Measurements from ENCODE around the gene SPATA20.

The SPATA20 gene

DNA sequence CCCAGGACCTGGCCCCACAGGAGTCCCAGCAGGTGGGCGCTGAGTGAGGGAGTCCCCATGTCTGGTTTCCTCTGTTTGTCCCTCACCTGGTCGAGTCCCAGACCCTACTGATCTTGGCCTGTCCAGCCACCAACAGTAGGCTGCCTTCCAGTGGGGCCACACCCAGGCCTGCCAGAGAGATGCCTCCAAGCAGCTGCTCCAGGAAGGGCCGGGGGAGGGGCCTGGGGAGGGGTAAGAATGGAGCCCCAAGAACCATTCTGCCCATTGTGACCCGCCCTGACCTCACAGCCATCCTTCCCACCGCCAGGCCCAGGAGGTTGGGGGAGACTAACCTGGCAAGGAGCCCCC lies 736 bp downstream of the SPATA20 start:
- Histone ChIP-seq H3K9ac (ENCODE audit: low read length) (peak overlapping the region; percentile 84), H3K27me3 (ENCODE audit: control insufficient read depth, insufficient read depth, low read length) (no peaks in the 10 kb centered on the region), H3K4me1 (ENCODE audit: control insufficient read depth, insufficient read depth, low read length) (peaks cover 5% of the 10 kb centered on the region), H3K36me3 (ENCODE audit: control insufficient read depth, insufficient read depth, low read length) (no peaks in the 10 kb centered on the region), H3K4me3 (ENCODE audit: low read length) (peak overlapping the region; percentile 83), H3K27ac (ENCODE audit: low read depth, low read length) (peak overlapping the region; percentile 74)

DNA sequence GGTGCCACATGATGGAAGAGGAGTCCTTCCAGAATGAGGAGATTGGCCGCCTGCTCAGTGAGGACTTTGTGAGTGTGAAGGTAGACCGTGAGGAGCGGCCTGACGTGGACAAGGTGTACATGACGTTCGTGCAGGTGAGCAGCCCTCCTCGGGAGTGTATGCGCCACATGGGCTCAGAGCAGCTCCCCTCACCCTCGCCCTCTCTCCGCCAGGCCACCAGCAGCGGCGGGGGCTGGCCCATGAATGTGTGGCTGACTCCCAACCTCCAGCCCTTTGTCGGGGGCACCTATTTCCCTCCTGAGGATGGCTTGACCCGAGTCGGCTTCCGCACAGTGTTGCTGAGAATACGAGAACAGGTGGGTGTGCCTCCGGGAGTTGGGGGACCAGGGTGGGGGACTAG lies 1.9 kb downstream of the SPATA20 start:
- no peak overlapping the region for H3K27ac ChIP-seq (ENCODE audit: low read depth, low read length)
- no peak overlapping the region for H3K4me3 ChIP-seq (ENCODE audit: low read length)
- H3K36me3 ChIP-seq (ENCODE audit: control insufficient read depth, insufficient read depth, low read length): no peaks in the 10 kb centered on the region
- H3K4me1 ChIP-seq (ENCODE audit: control insufficient read depth, insufficient read depth, low read length): peaks cover 5% of the 10 kb centered on the region
- H3K27me3 ChIP-seq (ENCODE audit: control insufficient read depth, insufficient read depth, low read length): no peaks in the 10 kb centered on the region
- no peak overlapping the region for H3K9ac ChIP-seq (ENCODE audit: low read length)

DNA sequence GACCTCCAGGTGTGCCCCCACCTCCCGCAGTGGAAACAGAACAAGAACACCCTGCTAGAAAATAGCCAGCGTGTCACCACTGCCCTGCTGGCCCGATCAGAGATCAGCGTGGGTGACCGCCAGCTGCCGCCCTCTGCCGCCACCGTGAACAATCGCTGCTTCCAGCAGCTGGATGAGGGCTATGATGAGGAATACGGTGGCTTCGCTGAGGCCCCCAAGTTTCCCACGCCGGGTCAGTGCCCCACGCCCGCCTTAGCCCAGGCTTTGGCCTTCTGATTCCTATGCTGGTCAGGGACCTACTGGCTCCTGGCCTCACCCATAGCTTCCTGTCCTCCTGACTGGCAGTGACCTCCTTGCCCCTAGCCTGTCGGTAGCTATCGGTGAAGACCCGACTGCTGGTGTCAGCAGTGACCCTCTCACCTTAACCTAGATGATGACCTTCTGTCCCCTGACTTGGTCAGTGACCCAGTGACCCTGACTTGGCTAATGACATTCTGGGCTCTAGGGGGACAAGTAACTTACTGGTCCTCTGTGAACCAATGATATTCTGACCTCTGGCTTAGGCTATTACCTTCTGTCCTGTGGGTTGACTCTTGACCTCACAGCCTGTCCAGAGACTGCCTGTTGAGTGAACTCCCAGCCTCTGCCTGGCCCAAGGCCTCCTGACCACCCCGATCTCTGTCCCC lies 2.4 kb downstream of the SPATA20 start:
- no peaks in the 10 kb centered on the region for H3K27me3 ChIP-seq (ENCODE audit: control insufficient read depth, insufficient read depth, low read length)
- H3K36me3 ChIP-seq (ENCODE audit: control insufficient read depth, insufficient read depth, low read length): no peaks in the 10 kb centered on the region
- no peak overlapping the region for H3K27ac ChIP-seq (ENCODE audit: low read depth, low read length)
- peaks cover 5% of the 10 kb centered on the region for H3K4me1 ChIP-seq (ENCODE audit: control insufficient read depth, insufficient read depth, low read length)
- H3K9ac ChIP-seq (ENCODE audit: low read length): no peak overlapping the region
- no peak overlapping the region for H3K4me3 ChIP-seq (ENCODE audit: low read length)

DNA sequence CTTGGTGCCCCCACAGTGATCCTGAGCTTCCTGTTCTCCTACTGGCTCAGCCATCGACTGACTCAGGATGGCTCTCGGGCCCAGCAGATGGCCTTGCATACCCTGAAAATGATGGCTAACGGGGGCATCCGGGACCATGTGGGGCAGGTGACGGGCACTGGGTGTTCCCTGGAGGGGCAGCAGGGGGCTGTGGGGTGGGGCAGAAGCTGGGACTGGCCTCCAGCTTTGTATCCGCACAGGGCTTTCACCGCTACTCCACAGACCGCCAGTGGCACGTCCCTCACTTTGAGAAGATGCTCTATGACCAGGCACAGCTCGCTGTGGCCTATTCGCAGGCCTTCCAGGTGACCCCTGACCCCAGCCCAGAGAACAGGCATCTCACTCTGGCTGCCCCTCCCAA lies 3.0 kb downstream of the SPATA20 start:
- no peak overlapping the region for H3K4me3 ChIP-seq (ENCODE audit: low read length)
- H3K36me3 ChIP-seq (ENCODE audit: control insufficient read depth, insufficient read depth, low read length): no peaks in the 10 kb centered on the region
- no peaks in the 10 kb centered on the region for H3K27me3 ChIP-seq (ENCODE audit: control insufficient read depth, insufficient read depth, low read length)

DNA sequence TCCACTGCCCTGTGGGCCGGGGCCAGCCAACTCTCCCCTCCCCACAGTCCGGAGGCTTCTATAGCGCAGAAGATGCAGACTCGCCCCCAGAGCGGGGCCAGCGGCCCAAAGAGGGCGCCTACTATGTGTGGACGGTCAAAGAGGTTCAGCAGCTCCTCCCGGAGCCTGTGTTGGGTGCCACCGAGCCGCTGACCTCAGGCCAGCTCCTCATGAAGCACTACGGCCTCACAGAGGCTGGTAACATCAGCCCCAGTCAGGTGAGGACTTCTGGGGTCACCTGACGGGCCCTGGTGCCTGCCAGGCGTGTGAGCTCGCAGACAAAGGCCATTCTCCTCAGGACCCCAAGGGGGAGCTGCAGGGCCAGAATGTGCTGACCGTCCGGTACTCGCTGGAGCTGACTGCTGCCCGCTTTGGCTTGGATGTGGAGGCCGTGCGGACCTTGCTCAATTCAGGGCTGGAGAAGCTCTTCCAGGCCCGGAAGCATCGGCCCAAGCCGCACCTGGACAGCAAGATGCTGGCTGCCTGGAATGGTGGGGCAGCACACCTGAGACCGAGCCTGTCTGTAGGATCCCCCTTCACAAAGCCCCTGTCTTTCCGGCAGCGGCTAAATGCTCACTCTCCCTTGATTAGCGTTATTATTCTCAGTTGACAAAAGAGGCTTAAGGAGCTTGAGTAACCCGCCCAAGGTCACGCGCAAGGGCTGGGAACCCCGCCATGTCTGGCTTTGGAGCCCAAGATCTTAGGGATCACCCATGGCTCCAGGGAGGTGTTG lies 3.9 kb downstream of the SPATA20 start:
- Histone ChIP-seq H3K27me3 (ENCODE audit: control insufficient read depth, insufficient read depth, low read length) (no peaks in the 10 kb centered on the region), H3K36me3 (ENCODE audit: control insufficient read depth, insufficient read depth, low read length) (no peaks in the 10 kb centered on the region), H3K4me1 (ENCODE audit: control insufficient read depth, insufficient read depth, low read length) (peaks cover 5% of the 10 kb centered on the region), H3K9ac (ENCODE audit: low read length) (no peak overlapping the region), H3K27ac (ENCODE audit: low read depth, low read length) (no peak overlapping the region), H3K4me3 (ENCODE audit: low read length) (no peak overlapping the region)

More for the DNA sequence above, 3.0 kb downstream of the SPATA20 start:
- H3K9ac ChIP-seq (ENCODE audit: low read length): no peak overlapping the region
- H3K27ac ChIP-seq (ENCODE audit: low read depth, low read length): no peak overlapping the region
- H3K4me1 ChIP-seq (ENCODE audit: control insufficient read depth, insufficient read depth, low read length): peaks cover 5% of the 10 kb centered on the region

DNA sequence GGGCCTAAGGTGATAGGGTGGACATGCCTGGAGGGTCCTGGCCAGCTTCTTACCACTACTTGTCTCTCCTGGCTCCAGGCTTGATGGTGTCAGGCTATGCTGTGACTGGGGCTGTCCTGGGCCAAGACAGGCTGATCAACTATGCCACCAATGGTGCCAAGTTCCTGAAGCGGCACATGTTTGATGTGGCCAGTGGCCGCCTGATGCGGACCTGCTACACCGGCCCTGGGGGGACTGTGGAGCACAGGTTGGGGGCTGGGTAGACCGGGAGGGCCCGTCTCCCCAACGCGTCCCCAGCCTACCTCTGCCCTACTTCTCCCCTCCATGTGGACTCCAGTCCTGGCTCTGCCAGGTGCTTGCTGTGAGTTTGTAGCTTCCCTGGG lies 4.5 kb downstream of the SPATA20 start:
- Histone ChIP-seq H3K36me3 (ENCODE audit: control insufficient read depth, insufficient read depth, low read length) (no peaks in the 10 kb centered on the region), H3K27me3 (ENCODE audit: control insufficient read depth, insufficient read depth, low read length) (no peaks in the 10 kb centered on the region), H3K4me1 (ENCODE audit: control insufficient read depth, insufficient read depth, low read length) (peaks cover 5% of the 10 kb centered on the region), H3K27ac (ENCODE audit: low read depth, low read length) (no peak overlapping the region), H3K9ac (ENCODE audit: low read length) (no peak overlapping the region), H3K4me3 (ENCODE audit: low read length) (no peak overlapping the region)

DNA sequence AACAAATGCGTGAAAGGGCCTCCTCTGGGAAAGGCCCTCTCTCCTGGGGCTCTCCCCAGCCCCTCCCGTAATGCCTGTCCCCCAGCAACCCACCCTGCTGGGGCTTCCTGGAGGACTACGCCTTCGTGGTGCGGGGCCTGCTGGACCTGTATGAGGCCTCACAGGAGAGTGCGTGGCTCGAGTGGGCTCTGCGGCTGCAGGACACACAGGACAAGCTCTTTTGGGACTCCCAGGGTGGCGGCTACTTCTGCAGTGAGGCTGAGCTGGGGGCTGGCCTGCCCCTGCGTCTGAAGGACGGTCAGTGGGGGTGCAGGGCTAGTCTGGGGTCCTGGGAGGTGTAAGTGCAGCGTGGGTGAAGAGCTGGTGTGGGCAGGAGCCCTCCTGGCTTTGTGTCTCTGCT lies 4.9 kb downstream of the SPATA20 start:
- Histone ChIP-seq H3K4me1 (ENCODE audit: control insufficient read depth, insufficient read depth, low read length) (peaks cover 5% of the 10 kb centered on the region), H3K4me3 (ENCODE audit: low read length) (no peak overlapping the region), H3K27ac (ENCODE audit: low read depth, low read length) (no peak overlapping the region), H3K36me3 (ENCODE audit: control insufficient read depth, insufficient read depth, low read length) (no peaks in the 10 kb centered on the region), H3K27me3 (ENCODE audit: control insufficient read depth, insufficient read depth, low read length) (no peaks in the 10 kb centered on the region), H3K9ac (ENCODE audit: low read length) (no peak overlapping the region)

DNA sequence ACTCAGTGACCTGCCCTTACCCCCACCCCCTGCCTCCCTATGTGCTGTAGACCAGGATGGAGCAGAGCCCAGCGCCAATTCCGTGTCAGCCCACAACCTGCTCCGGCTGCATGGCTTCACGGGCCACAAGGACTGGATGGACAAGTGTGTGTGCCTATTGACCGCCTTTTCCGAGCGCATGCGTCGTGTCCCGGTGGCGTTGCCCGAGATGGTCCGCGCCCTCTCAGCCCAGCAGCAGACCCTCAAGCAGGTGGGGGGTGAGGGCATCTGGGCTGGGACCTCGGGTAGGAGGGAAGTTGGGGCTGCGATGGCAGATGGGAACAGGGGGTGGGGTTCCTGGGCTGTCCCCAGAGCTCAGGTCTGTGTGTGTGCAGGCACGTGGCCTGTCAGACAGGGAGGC lies 7.2 kb downstream of the SPATA20 start:
- Histone ChIP-seq H3K9ac (ENCODE audit: low read length) (no peak overlapping the region), H3K4me1 (ENCODE audit: control insufficient read depth, insufficient read depth, low read length) (peaks cover 3% of the 10 kb centered on the region), H3K4me3 (ENCODE audit: low read length) (no peak overlapping the region), H3K36me3 (ENCODE audit: control insufficient read depth, insufficient read depth, low read length) (no peaks in the 10 kb centered on the region), H3K27me3 (ENCODE audit: control insufficient read depth, insufficient read depth, low read length) (peaks cover 11% of the 10 kb centered on the region), H3K27ac (ENCODE audit: low read depth, low read length) (no peak overlapping the region)

DNA sequence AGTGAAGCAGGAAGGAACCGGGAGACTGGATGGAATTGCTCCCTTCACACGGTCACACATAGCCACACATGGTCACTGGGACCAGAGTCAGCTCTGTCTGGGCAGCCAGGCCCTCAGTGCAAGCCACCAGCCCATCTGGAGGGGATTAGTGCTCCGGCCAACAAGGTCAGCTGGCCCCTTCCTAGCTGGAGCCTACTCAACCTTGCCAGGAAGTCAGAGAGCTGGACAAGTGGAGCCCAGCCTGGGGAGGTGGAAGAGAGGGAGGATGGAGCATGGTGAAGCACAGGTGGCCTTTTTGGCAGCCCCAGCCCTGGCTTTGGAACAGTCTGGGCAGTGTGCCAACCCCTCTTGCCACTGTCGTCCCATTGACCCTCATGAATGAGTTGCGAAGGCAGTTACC lies 9.8 kb downstream of the SPATA20 start:
- no peak overlapping the region for H3K27ac ChIP-seq (ENCODE audit: low read depth, low read length)

DNA sequence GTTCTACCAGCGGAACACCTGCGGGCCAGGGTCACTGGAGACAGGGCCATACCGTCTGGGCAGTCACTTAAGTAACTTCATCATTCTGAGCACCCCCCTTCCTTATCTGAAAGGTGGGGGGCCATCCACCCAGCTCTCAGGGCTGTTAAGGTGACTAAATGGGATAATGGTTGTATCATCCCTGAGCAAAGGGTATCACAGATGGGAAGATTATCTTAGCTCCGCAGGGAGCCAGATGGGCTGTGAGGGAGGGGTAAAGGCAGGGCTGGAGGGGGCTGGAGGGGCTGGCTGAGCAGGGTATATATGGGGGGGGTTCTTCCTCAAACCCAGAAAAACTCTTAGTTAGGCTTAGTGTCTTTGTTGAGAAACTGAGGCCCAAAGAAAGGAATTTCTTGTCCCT lies 10.7 kb downstream of the SPATA20 start:
- no peaks in the 10 kb centered on the region for H3K36me3 ChIP-seq (ENCODE audit: control insufficient read depth, insufficient read depth, low read length)
- no peak overlapping the region for H3K9ac ChIP-seq (ENCODE audit: low read length)
- no peak overlapping the region for H3K27ac ChIP-seq (ENCODE audit: low read depth, low read length)
- H3K4me3 ChIP-seq (ENCODE audit: low read length): no peak overlapping the region
- H3K4me1 ChIP-seq (ENCODE audit: control insufficient read depth, insufficient read depth, low read length): peaks cover 3% of the 10 kb centered on the region
- peaks cover 19% of the 10 kb centered on the region for H3K27me3 ChIP-seq (ENCODE audit: control insufficient read depth, insufficient read depth, low read length)

More for the DNA sequence above, 9.8 kb downstream of the SPATA20 start:
- Histone ChIP-seq H3K4me3 (ENCODE audit: low read length) (no peak overlapping the region), H3K36me3 (ENCODE audit: control insufficient read depth, insufficient read depth, low read length) (no peaks in the 10 kb centered on the region), H3K4me1 (ENCODE audit: control insufficient read depth, insufficient read depth, low read length) (peaks cover 3% of the 10 kb centered on the region), H3K27me3 (ENCODE audit: control insufficient read depth, insufficient read depth, low read length) (peaks cover 14% of the 10 kb centered on the region), H3K9ac (ENCODE audit: low read length) (no peak overlapping the region)

DNA sequence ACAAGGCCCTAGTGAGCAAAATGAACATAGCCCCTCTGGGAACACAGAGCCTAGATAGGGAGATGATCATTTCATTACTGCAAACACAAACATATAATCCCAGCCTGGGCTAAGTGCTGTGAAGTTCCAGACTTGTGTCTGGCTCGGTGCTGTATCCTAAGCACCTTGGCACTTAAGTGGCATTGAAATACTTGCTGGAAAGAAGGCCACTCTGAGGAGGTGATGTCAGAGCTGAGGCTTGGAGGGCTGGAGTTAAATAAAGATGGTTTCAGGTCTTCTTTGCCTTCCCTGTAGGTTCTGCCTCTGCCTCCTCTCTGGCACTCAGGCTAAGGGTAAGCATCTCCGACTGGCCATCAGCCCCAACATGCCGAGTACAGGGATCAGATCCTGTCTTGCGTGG lies 11.1 kb downstream of the SPATA20 start:
- H3K4me1 ChIP-seq (ENCODE audit: control insufficient read depth, insufficient read depth, low read length): peaks cover 3% of the 10 kb centered on the region
- peaks cover 23% of the 10 kb centered on the region for H3K27me3 ChIP-seq (ENCODE audit: control insufficient read depth, insufficient read depth, low read length)
- H3K27ac ChIP-seq (ENCODE audit: low read depth, low read length): no peak overlapping the region
- H3K4me3 ChIP-seq (ENCODE audit: low read length): no peak overlapping the region
- H3K9ac ChIP-seq (ENCODE audit: low read length): no peak overlapping the region
- H3K36me3 ChIP-seq (ENCODE audit: control insufficient read depth, insufficient read depth, low read length): no peaks in the 10 kb centered on the region

DNA sequence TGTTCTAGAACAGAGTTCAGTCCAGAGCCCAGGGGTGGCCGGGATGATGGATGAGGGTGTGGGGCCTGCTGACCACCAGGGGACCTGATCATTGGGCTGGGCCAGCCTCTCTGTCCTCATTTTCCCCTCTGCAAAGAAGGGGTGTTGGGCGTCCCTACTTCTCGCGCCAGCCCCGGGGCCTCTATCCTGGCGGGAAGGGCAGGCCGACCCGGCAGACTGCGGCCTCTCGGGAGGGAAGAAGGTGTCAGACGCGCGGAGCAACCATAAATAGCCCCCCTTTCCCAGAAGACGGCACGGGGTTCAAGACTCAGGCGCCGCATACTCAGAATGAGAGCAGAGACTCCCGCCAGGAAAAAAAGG lies 11.6 kb downstream of the SPATA20 start:
- H3K36me3 ChIP-seq (ENCODE audit: control insufficient read depth, insufficient read depth, low read length): no peaks in the 10 kb centered on the region
- H3K4me3 ChIP-seq (ENCODE audit: low read length): peak overlapping the region; percentile 44
- no peak overlapping the region for H3K27ac ChIP-seq (ENCODE audit: low read depth, low read length)
- no peak overlapping the region for H3K9ac ChIP-seq (ENCODE audit: low read length)
- peaks cover 3% of the 10 kb centered on the region for H3K4me1 ChIP-seq (ENCODE audit: control insufficient read depth, insufficient read depth, low read length)
- H3K27me3 ChIP-seq (ENCODE audit: control insufficient read depth, insufficient read depth, low read length): peaks cover 27% of the 10 kb centered on the region
